ENCODE measurements around the gene ASIC2. TPM values are rescaled to one million over a fixed set of nuclear protein-coding genes. Genes with fewer than 3 reads are reported as not detected.

The ASIC2 gene
- total RNA-seq, 1 experiment from 2014 or later = 4.1 TPM

- ChIA-PET CTCF (no interaction called here), POLR2A (no interaction called here)
- peaks cover 6% of the 10 kb centered on the region for H3K27me3 ChIP-seq (ENCODE audit: control insufficient read depth, insufficient read depth, low read length)
- TF ChIP-seq TCF7L2 (IDR thresholded peaks at IDR 0.05; ENCODE audit: low read depth, low read length) (no peak), REST (IDR thresholded peaks at IDR 0.05; ENCODE audit: insufficient read depth in 1 of 2, low read depth in 2 of 2, low read length in 1 of 2) (peak; percentile 86 to 89)
- no peaks in the 10 kb centered on the region for H3K4me1 ChIP-seq (ENCODE audit: control insufficient read depth, insufficient read depth, low read length)
- BruUV-seq (replicated peaks) = no TSS peak
- DNase-seq (ENCODE audit: low read depth, low spot score) (no peak), ATAC-seq (no peak)
- in situ Hi-C loops (cut with HindIII; ENCODE audit: low pct_unique_long_range_greater_than_20kb, low sequenced_read_pairs) (no loop called here), intact Hi-C loops (cut with micrococcal nuclease; ENCODE audit: unreplicated experiment) (no loop called here)
- H3K4me3 ChIP-seq (ENCODE audit: low read depth in 2 of 2, low read length in 2 of 2) = no peak overlapping the region
- no peaks in the 10 kb centered on the region for H3K36me3 ChIP-seq (ENCODE audit: control insufficient read depth, insufficient read depth, low read length)
- no peaks in the 10 kb centered on the region for H3K9me3 ChIP-seq (ENCODE audit: control insufficient read depth, insufficient read depth, low read depth, low read length)
- no peak overlapping the region for H3K27ac ChIP-seq (ENCODE audit: low read length)
These were observed 35.0 kb upstream of the ASIC2 start for GRCh38 chr17:33328129-33328528.

DNA sequence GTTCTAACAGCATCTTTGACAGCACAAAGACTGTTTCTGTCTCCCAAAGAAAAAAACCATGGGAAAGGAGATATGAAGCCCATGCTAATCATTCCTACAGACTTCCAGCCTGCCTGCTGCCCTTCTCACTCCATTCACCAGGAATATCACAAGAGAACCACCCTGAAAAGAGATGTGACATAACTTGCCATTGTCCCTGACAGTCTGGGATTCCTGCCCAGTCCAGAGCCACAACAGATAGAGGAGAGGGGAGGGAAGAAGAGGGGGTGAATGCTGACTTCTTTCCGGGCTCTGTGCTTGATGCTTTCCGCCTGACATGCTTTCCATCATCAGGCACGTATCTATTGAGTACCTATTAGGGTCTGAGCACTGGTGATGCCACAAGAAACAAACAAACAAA lies 31.6 kb upstream of the ASIC2 start:
- H3K27me3 ChIP-seq (ENCODE audit: control insufficient read depth, insufficient read depth, low read length) = peaks cover 11% of the 10 kb centered on the region
- no peak for ATAC-seq
- in situ Hi-C loops (cut with HindIII; ENCODE audit: low pct_unique_long_range_greater_than_20kb, low sequenced_read_pairs) (no loop called here), intact Hi-C loops (cut with micrococcal nuclease; ENCODE audit: unreplicated experiment) (no loop called here)
- no TSS peak for BruUV-seq (replicated peaks)
- no peak overlapping the region for H3K27ac ChIP-seq (ENCODE audit: low read length)
- H3K9me3 ChIP-seq (ENCODE audit: control insufficient read depth, insufficient read depth, low read depth, low read length) = no peaks in the 10 kb centered on the region
- no peak overlapping the region for H3K4me3 ChIP-seq (ENCODE audit: low read depth in 2 of 2, low read length in 2 of 2)
- POLR2A ChIA-PET = no interaction called here
- H3K4me1 ChIP-seq (ENCODE audit: control insufficient read depth, insufficient read depth, low read length) = no peaks in the 10 kb centered on the region
- no peaks in the 10 kb centered on the region for H3K36me3 ChIP-seq (ENCODE audit: control insufficient read depth, insufficient read depth, low read length)
- DNase-seq (ENCODE audit: low read depth, low spot score) = no peak
- CTCF ChIA-PET = no interaction called here
- TF ChIP-seq, protein P1, sequence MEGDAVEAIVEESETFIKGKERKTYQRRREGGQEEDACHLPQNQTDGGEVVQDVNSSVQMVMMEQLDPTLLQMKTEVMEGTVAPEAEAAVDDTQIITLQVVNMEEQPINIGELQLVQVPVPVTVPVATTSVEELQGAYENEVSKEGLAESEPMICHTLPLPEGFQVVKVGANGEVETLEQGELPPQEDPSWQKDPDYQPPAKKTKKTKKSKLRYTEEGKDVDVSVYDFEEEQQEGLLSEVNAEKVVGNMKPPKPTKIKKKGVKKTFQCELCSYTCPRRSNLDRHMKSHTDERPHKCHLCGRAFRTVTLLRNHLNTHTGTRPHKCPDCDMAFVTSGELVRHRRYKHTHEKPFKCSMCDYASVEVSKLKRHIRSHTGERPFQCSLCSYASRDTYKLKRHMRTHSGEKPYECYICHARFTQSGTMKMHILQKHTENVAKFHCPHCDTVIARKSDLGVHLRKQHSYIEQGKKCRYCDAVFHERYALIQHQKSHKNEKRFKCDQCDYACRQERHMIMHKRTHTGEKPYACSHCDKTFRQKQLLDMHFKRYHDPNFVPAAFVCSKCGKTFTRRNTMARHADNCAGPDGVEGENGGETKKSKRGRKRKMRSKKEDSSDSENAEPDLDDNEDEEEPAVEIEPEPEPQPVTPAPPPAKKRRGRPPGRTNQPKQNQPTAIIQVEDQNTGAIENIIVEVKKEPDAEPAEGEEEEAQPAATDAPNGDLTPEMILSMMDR (IDR thresholded peaks at IDR 0.05) = no peak
- no peak for TF ChIP-seq REST (IDR thresholded peaks at IDR 0.05; ENCODE audit: insufficient read depth in 1 of 2, low read depth in 2 of 2, low read length in 1 of 2)
- TF ChIP-seq POLR2AphosphoS5 (IDR thresholded peaks at IDR 0.05; ENCODE audit: low read depth, low read length) = no peak
- no peak for TF ChIP-seq SIN3A (IDR thresholded peaks at IDR 0.05; ENCODE audit: borderline replicate concordance, insufficient read depth, low read depth, low read length)

All from Panc1 (cell line).